Activated CD4-positive, alpha-beta T cell treated with anti-CD3 and anti-CD28 coated beads for 24 hours (primary cell): ENCODE results near the gene GALNT6.

Source experiments
- DNase-seq, 2 donors: peaks; one replicate each; pipeline ENCODE4 v3.0.0-alpha.2; 2020; ENCODE audit warnings: low read depth in 2 of 2

GALNT6 gene

DNA sequence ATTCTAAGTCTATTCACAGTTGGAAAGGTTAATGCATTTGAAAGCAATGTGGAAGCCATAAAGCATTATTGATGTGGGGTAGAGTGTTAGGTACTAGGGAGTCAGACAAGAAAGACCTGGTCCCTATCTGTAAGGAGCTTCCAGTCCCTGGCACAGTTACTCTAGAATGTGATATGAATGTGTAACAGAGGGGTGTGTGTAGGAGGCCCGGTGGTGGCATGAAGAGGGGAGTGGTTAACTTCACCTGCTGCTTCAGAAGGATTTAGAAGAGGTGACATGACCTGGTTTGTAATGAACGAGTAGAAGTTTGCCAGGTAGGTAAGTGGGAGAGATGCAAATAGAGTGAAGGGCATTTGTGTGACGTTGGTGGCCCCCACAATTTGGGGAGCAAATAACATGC lies 15.1 kb upstream of the GALNT6 start:
- no peak for DNase-seq

DNA sequence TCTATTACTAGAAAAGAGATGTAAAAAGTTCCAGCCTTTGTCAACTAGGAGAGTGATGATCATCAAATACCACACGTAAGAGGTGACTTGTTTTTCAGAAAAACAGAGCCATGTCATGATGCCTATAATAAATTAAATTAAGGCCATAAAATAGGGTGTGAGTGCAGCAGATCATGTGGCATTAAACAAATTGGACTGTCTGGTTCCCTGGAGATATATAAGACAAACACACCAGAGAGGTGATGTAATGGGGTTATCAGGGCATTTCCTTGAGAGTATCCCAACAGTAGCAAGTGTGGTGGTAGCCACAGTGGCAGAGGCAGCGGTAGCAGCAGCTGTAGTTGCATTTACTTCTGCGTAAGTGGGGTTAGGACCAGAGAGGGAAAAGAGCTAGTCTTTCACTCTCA lies 14.6 kb upstream of the GALNT6 start:
- DNase-seq = no peak

DNA sequence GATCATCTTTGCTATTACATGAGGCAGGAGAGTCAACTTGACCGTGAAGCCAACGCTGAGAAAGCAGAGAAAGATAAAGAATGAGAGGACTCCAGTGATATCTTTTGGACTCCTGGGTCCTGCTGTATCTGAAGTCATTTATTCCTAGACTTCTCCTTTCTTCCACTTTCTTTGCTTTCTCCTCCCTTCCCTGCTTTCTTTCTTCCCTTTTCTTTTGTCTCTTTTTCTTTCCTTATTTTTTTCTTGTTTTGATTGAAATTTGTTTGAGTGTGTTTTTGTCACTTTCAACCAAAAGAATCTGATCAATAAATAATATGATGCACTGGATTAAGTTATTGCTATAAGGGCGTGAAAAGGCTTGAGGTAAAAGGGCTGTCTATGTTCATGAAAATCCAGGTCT lies 13.4 kb upstream of the GALNT6 start:
- DNase-seq = no peak

DNA sequence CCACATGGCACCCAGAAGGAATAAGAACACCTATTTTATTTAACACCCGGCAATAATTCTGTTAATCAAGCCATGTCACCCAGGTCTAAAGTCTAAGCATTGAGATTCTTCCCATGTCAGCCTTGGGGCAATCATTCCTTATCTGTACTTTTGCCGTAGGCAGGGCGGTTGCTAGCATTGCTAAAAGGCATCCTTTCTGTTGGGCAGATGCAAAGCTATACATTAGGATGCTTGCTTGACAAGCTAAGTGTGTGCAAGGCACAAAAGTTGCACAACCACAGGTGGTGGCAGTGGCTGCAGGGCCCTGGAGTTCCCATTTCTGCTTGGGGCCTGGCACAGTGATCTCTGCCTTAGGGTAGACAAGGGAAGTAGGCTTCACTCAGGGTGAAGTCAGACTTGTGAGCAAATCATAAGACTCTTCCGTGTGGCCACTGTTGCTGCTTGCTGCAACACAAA lies 12.5 kb upstream of the GALNT6 start:
- no peak for DNase-seq

DNA sequence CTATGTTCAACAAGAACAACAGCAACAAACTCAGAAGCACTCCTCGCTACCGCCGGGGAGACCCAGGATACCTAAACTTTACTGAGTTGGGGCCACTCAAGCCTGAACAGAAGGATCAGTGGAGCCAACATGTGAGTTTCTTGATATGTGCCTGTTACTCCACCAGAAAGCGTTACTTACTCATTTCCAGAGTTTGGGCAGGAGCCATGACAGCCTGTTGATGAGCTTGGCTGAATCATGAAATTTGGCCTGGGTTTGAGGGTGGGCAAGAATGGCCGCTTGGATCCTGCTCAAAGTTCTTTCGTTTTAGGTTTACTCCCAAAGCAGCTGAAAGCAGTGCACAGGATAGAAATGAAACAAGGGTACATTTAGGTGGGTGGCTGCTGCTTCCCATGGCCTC lies 12.0 kb upstream of the GALNT6 start:
- no peak for DNase-seq

DNA sequence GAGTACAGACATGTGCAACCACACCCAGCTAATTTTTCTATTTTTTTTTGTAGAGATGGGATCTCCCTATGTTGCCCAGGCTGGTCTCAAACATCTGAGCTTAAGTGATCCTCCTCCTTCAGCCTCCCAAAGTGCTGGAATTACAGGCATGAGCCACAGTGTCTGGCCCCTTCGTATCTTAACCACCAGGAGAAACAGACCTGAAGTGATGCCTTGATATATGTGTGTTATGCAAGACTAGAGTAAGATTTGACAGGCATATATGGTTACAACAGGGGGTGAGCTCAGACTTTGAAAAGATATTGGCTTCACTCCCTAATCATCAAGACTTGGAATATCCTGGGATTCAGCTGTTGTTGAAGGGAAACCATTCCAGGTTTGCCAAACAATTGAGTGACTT lies 10.7 kb upstream of the GALNT6 start:
- DNase-seq = no peak

DNA sequence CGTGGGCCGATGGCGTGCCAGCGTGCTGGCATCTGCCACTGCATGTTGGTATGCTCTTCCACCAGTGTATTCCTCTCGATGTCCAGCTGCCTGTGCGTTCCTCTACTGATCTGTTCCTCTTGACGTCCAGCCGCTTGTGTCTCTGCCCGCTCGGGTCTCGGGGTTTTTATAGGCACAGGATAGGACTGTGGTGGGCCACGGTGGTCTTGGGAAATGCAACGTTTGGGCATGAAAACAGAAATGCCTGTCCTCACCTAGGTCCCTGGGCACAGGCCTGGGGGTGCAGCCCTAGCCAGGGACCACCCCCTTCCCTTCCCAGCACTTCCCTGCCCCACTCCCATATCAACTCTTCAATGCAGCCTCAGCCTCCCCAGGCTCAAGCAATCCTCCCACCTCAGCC lies 10.3 kb upstream of the GALNT6 start:
- no peak for DNase-seq

DNA sequence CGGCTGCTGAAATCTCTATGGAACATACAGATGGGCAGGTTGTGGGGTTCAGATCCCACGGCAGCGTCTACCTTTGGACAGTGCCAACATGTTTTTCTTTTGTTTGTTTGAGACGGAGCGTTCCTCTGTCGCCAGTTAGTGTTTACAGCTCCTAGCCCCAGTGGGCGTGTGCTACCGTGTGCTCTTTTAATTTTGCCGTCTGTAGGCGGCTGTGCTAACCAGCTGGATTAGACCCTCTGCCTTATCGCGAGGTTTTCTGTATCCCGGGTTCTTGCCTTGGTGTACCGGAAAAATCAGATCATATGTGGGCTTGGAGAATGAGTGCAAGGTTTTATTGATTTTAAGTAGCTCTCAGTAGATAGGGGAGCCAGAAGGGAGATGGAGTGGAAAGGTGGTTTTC lies 9.8 kb upstream of the GALNT6 start:
- DNase-seq = no peak

DNA sequence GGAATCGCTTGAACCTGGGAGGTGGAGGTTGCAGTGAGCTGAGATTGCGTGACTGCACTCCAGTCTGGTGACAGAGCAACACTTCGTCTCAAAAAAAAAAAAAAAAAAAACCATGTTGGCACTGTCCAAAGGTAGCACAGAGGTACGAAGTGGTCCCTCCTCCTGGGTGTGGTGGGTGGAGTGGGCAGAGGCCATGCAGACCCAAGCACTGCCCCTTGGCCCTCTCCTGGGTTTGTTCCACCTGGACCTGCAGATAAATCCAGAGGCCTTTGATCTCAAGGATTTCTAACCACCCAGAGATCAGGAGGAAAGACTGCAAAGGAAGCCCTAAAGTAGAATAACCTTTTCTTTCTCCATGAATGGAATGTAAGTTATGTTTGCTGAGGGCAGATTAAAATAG lies 8.7 kb upstream of the GALNT6 start:
- DNase-seq = no peak

DNA sequence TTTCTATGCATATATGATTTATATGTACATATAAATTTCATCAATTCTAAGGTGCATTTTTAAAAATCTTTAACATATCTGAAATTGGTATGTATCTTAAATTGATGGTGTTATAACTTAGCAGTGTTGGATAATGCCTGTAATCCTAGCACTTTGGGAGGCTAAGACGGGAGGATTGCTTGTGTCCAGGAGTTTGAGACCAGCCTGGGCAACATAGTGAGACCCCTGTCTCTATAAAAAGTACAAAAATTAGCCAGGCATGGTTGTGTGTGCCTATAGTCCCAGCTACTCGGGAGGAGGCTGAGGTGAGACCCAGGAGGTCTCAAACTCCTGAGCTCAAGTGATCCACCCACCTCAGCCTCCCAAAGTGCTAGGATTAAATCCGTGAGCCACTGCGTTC lies 6.5 kb upstream of the GALNT6 start:
- no peak for DNase-seq

DNA sequence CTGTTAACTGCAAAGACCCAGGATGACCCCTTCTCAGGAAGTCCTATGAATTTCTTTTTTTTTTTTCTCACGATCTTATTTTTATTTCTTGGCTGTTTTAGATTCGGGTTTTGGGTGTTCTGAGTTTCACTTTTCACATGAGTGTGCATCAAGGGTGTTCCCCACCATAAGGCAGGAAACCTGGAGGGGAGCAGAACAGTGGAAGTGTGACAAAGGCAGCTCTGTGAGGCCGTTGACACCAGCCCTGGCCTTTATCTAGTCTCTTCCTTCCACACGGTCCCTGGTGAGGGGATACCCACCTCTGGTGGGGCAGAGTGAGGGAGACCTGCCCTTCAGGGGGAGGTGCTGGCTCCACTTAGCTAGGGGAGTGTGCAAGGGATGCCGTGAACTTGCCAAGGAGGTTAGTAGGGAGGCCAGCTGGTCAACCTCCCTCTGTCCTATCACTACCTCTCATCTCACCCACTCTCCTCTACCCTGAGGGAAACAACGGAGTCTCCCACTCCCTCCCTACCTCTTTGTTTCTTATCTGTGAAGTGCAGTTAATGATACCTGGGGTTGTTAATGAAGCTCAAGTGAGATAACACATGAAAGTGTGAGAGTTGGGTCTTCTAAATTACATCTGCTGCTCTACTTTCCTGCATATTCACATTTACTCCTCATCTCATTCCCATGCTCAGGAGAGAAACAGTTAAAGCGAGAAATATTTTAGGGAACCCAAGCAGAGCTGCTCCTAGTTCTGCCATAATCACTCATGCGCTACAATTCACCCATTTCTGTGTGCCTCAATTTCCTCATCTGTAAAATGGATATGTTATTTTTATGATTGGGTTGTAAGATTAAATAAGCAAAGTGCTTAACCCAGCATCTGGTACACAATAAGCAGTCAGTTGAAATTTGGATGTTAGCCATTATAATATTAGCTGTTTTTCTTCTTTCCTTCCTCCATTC lies 4.4 kb upstream of the GALNT6 start:
- no peak for DNase-seq

DNA sequence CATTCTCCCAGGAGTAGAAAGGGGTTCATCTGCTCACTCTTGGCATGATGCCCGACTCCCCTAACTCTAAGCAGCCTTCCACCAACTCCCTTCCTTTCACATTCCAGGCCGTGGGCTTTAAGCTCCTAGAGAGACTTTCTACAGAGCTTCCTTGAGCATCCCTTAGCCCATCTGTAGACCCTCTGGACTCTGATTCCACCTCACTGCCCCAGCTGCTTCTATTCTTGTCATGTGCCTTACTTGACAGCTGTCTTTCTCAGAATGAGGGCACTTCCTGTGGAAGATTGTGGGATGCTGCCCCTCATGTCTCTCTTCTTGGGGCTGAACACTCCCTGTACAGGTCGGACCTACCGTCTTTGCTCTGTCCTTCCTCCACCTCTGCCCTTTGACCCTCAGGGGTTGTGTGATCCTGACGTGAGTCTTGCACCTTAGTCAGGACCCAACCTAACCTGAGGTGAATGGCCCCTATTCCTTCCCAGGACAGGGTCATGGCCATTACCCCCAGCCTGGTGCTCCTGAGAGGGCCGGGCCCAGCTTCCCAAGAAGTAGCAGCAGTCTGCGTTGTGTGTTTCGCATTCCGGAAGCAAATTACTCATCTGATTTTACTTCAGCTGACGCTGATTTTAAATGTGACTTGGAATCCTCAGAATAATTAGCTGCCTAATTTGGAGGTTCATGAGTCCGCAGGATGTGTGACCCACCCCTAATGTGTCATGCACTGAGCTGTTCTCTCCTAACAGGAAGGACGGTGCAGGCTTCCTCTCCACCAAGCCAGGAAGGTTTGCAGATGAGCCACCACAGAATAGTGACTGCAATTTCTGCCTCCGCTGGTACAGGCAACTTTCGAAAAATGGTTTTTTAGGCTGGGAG lies 2.7 kb upstream of the GALNT6 start:
- DNase-seq = no peak

DNA sequence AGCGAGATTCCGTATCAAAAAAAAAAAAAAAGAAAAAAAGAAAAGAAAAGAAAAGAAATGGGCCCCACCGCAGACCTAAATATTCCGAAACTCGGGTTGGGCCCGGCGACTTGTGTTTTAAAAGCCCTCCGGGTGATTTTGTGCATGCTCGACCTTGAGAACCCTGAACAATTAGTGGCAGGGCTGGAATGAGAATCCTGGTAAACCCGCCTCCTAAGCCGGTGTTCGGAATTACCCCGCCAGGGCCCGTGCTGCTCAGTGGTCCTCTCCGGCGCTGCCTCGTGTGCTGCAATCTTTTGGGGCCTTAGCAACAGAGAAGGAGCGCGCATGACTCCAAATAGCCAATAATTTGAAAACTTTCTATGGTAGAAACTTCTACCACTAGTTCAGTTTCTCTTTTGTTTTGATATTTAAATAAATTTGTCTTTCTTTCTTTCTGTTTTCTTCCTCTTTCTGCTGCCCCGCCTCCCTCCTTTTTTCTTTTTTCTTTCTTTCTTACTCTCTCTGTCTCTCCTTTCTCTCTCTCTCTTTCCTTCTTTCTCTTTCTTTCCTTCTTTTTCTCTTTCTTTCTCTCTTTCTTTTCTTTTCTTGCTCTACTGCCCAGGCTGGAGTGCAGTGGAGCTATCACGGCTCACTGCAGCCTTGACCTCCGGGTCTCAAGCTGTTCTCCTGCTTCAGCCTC lies 1.5 kb upstream of the GALNT6 start:
- DNase-seq = no peak

DNA sequence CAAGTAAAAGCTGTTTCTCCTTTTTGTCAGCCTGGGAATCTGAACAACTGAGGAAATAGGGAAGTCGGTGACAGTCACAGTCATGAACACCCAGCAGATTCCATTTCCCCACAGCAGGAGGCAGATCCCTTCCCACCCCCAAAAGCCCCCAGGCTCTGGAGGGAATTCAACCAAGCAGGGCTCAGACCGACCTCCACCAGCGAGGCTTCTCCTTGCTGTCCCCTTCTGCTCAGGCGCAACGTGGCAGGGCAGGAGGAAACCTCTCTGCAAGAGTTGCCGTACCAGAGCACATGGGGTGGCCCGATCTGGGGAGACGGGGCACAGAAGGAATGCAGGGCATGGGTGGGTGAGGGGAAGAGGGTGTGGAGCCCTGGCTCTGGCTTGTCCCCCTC lies 319 bp downstream of the GALNT6 start:
- no peak for DNase-seq

DNA sequence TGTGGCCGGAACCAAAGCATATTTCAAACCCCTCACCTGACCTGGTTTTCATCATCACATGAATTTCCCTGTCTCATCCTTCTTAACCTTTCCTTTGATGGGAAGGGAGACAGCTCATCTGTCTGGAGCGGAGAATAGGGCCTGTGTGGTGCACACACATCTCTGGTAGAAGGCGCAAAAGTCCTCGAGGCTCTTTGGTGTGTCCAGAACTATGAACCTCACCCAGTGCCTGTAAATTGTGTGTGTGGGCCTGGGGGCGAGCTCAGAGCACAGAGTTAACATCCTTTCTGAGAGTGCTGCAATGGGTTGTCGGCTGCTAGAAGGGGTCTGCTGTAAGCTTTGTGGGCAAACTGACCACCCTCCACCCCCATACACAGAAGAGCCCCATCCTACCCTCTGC lies 749 bp downstream of the GALNT6 start:
- no peak for DNase-seq

DNA sequence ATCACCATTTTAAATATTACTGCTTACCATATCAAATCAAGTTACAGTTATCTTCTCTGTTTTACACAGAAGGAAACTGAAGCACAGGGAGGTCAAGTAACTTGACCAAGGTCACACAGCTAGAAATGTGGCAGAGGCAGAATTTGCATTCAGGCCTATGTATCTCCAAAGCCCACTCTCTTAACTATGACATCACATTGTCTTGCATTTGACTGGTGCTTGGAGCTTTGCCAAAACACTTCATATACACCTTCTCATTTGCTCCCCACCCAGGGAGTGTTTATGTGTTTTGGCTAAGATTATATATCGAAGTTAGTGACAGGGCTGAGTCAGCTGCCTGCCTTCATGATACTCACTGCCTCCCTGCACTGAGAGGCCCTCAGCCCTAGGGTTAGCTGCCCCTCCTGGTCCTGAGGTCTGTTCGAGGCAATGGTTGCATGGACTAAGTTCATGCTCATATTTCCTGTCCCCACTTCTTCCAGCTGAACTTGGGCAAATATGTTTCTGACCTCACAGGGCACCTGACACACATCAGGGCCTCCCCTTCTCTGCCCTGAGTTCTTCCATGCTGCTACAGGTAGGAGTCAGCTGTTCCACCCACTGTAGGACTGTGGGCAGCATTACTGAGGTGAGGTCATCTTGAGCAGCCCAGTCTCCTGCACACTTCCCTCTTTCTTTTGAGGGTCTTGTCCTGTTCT lies 1.8 kb downstream of the GALNT6 start:
- no peak for DNase-seq

DNA sequence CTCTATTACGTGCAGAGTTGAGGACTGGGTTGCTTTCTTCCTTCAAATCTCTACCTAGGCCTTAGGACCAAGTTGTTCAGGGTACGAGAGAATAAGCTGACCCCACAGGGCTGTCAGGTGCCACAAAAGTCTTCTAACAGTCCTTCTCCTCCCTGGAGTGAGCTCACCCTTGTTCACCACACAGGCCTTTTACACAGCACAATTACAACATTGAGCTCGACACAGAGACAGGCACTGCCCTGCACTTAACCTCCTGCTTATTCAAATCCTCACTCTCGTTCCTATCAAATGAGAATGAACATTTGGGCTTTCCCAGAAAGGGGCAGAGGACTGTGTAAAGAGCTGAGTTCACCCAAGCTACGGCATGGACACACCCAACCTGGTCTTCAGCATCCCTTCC lies 2.4 kb downstream of the GALNT6 start:
- DNase-seq = no peak

DNA sequence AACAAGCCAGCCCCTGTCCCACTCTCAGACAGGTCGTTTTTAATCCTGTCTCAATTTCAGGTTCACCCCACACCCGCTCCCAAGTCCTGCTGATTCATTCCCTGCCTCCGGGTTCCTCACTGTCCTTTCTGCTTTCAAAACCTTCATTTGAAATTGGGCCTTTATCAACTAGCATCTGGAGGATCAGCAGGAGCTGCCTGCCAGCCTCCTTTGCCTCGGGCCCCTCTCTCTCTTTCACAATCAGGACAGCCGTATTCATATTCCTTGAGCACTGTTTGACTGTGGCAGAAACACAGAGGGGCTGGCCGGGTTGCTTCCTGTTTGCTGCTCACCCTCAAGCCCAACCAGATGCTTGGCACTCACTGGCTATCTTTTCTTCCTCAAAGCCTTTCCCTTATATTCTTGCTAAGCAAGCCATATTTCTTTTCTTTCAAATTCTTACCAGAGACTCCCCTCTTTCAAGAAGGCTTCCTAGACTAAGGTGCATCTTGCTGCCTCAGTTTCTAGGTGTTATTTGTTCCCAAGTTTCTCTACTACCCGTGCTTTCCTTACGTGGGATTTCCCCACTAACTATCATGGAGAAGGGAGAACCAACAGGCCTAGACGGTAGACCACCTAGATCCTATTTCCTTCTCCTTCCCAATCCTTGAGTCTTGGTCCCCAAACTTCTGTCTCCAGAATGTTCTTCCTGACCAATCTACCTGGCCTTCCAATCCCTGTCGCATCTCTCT lies 3.0 kb downstream of the GALNT6 start:
- DNase-seq = no peak

DNA sequence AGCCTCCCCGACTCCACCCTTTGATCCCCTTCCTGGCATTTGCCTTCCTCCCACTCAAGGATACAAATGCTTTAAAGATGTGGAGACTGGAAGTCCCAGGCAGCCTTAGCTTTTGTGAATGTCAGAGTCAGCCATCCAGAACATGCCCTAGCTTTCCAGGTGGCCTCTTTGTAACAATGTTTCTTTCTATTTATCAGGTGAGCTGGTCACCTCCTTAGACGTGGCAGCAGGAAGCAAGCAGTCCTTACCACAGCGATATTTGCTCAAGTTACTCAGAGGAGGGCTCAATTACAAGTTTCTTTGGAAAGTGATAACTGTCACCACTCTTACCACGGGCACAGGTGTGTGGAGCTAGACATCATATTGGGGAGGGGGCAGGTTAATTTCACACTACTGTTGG lies 4.9 kb downstream of the GALNT6 start:
- DNase-seq = no peak

DNA sequence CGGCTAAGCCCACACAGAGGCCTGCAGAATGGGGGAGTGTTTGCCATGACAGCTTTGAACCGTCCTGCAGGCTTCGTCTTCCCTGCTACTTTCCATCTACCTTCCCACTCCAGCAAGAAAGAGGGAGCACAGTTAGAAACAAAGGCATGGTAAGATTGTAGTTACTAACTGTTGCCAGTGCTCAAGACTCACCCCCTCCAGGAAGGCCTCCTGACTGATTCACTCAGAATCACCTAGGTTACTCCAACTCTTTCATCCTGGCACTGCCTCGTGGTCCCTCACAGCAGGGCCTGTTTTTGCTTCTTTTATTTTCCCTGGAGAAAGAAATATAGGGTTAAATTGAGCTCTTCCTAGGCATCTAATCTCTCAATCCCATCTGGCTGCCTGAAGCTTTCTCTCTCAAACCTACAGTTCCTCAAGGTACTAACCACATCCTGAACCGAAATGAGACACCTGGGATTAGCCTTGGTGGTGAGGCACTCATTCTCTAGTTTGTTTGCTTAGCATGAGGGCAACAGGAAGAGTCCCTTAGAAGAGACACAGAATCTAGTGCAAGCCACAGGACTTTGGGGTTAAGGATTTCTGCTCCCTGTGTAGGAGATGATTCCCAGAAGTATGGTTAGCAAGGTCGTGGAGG lies 7.8 kb downstream of the GALNT6 start:
- no peak for DNase-seq
